Lower leg skin (tissue), 3 donors: ENCODE measurements around the gene ATOX1.

Experiments used
- CTCF ChIP-seq, 3 donors: fragments of 450-650 bp; IDR thresholded peaks; one replicate each; pipeline ENCODE4 v1.5.1; 2016; ENCODE audit warnings: antibody characterized with exemption in 3 of 3, mild to moderate bottlenecking in 3 of 3, moderate library complexity in 2 of 3
- POLR2A ChIP-seq, 2 donors: fragments of 450-650 bp; IDR thresholded peaks; one replicate each; pipeline ENCODE4 v1.6.1; 2016 to 2017; ENCODE audit warnings: antibody characterized with exemption in 2 of 2, mild to moderate bottlenecking in 1 of 2, moderate library complexity in 1 of 2

DNA sequence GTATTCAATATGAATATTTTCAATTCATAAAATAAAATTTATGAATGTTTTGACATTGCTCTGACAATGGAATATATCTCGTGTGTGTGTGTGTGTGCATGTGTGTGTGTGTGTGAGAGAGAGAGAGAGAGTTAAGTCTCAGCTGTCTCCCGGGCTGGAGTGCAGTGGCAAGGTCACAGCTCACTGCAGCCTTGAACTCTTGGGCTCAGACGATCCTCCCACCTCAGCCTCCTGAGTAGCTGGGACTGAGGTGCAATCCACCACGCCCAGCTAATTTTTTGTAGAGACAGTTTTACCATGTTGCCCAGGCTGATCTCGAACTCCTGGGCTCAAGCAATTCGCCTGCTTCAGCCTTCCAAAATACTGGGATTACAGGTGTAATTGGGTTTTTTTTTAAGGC, 29.4 kb upstream of the ATOX1 start:
- TF ChIP-seq POLR2A (IDR thresholded peaks at IDR 0.05) (no peak), CTCF (IDR thresholded peaks at IDR 0.05) (no peak)
